GM19023 (cell line): ENCODE results near the gene P4HB.

Experiments
- ATAC-seq: cut with Tn5 transposase; IDR thresholded peaks from one replicate; pipeline ENCODE4 v1.9.1; 2021; ENCODE audit warnings: mild to moderate bottlenecking, moderate library complexity; ENCODE audit not compliant: unreplicated experiment

P4HB gene

DNA sequence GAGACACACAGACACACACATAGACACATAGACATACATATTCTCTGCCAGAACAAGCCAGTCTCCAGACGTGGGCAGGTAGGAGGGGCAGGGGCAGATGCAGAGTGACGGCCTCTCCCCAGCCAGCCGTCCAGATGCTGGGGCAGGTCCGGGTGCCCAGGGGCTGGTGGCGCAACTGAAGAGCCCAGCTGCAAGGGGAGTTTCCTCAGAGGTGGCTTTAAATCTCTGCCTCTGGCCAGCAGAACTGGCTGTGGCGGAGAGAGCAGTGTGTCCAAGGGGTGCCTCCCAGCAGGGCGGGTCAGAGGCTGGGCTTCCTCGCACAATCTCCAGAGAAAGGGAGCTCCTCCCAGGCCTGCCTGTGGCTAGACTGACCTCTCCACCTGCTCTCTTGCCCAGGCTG lies 65.8 kb downstream of the P4HB start:
- ATAC-seq = no peak

- ATAC-seq = no peak
Measured at GRCh38 chr17:81794074-81794476, 66.3 kb downstream of the P4HB start.
